ENCODE measurements around the gene BET1L.
"Not testable (repeated sequence)": the region's sequence is repeated elsewhere in the genome, so short reads cannot be mapped to it uniquely, and the experiment has no call there.

BET1L gene

GRCh38 chr11:207208-207862 lies at the start of gene BET1L, which contains the start of gene RIC8A:
TSS of gene BET1L (minus strand) at chr11:207399. CDS start at chr11:207321, 78 bp downstream.
TSS of gene RIC8A (plus strand) at chr11:207708. CDS start at chr11:208855, 1,147 bp downstream.
- peak; percentile 85 for DNase-seq

- no peak for DNase-seq
Measured at GRCh38 chr11:255816-256215, 48.6 kb upstream of the BET1L start.

GRCh38 chr11:255176-255575 lies 48.0 kb upstream of the BET1L start:
- DNase-seq = no peak

GRCh38 chr11:253886-254270 lies 46.7 kb upstream of the BET1L start:
- no peak for DNase-seq

GRCh38 chr11:253160-253885 lies 46.1 kb upstream of the BET1L start:
- DNase-seq = no peak

- DNase-seq = no peak
Measured at GRCh38 chr11:252666-253065, 45.5 kb upstream of the BET1L start.

GRCh38 chr11:251550-251949 lies 44.4 kb upstream of the BET1L start:
- no peak for DNase-seq

GRCh38 chr11:250740-251299 lies 43.6 kb upstream of the BET1L start:
- DNase-seq = no peak

- no peak for DNase-seq
Measured at GRCh38 chr11:250274-250673, 43.1 kb upstream of the BET1L start.

- DNase-seq = no peak
Measured at GRCh38 chr11:249062-249461, 41.9 kb upstream of the BET1L start.

- no peak for DNase-seq
Measured at GRCh38 chr11:244376-244775, 37.2 kb upstream of the BET1L start.

GRCh38 chr11:241634-242033 lies 34.4 kb upstream of the BET1L start:
- no peak for DNase-seq

GRCh38 chr11:240315-240714 lies 33.1 kb upstream of the BET1L start:
- no peak for DNase-seq

- not testable (repeated sequence) for DNase-seq
Measured at GRCh38 chr11:238346-238745, 31.1 kb upstream of the BET1L start.

GRCh38 chr11:236774-237767 lies 29.9 kb upstream of the BET1L start, which contains the start of gene PSMD13:
TSS of gene PSMD13 (plus strand) at chr11:236976. CDS start at chr11:237050, 74 bp downstream.
- DNase-seq = peak; percentile 51

GRCh38 chr11:235997-236773 lies 29.0 kb upstream of the BET1L start, which contains the start of gene SIRT3:
TSS of gene SIRT3 (minus strand) at chr11:236342. CDS start at chr11:236328, 14 bp downstream.
- peak; percentile 74 for DNase-seq

GRCh38 chr11:235609-235996 lies 28.4 kb upstream of the BET1L start:
- peak; percentile 20 for DNase-seq

- no peak for DNase-seq
Measured at GRCh38 chr11:235180-235579, 28.0 kb upstream of the BET1L start.

- DNase-seq = no peak
Measured at GRCh38 chr11:232783-233565, 25.8 kb upstream of the BET1L start.

GRCh38 chr11:230431-230830 lies 23.2 kb upstream of the BET1L start:
- no peak for DNase-seq

- no peak for DNase-seq
Measured at GRCh38 chr11:227824-228379, 20.7 kb upstream of the BET1L start.
